ENCODE measurements around the gene SNCB. TPM values are rescaled to one million over a fixed set of nuclear protein-coding genes. Genes with fewer than 3 reads are reported as not detected.

The SNCB gene
- total and polyA plus RNA-seq, 2 of the 8 experiments (the other 6 are each of a cell fraction or from before 2014, with no cell fraction given): 4.2 to 5.9 TPM

- Histone ChIP-seq H4K91ac (replicated peaks; ENCODE audit: insufficient read length, low read length) (no peak overlapping the region), H2BK20ac (ENCODE audit: low read length) (no peak overlapping the region), H2BK15ac (ENCODE audit: low read length) (no peak overlapping the region), H4K8ac (ENCODE audit: extremely low read depth, insufficient read depth, low read length) (no peak overlapping the region), H2AFZ (ENCODE audit: low read length) (no peak overlapping the region), H3K4me2 (ENCODE audit: insufficient read depth in 1 of 2, low read depth in 2 of 2, low read length in 2 of 2) (no peak overlapping the region), H4K20me1 (replicated peaks in 1 of 2; ENCODE audit: control insufficient read depth in 1 of 2, insufficient read depth in 2 of 2, low read length in 2 of 2) (peaks cover 0 to 4% of the 10 kb centered on the region in 2 experiments), H3K14ac (ENCODE audit: insufficient read length) (no peak overlapping the region), H3K4ac (replicated peaks; ENCODE audit: insufficient read length, low read depth, low read length) (no peak overlapping the region), H3K56ac (replicated peaks; ENCODE audit: insufficient read length, low read depth, low read length) (peak overlapping the region; percentile 19), H3K27me3 (replicated peaks in 1 of 4; ENCODE audit: control insufficient read depth in 3 of 4, extremely low read depth in 1 of 4, insufficient read depth in 3 of 4, low read length in 3 of 4) (no peaks in the 10 kb centered on the region), H3K4me1 (replicated peaks in 1 of 4; ENCODE audit: control insufficient read depth in 3 of 4, insufficient read depth in 4 of 4, low read length in 3 of 4) (peaks cover 0 to 11% (median 7%) of the 10 kb centered on the region in 4 experiments; a peak in 6 of 7 replicates), H3K79me2 (ENCODE audit: control insufficient read depth in 1 of 2, insufficient read depth in 2 of 2, low read length in 2 of 2) (no peaks in the 10 kb centered on the region), H3K79me1 (ENCODE audit: low read depth, low read length) (no peaks in the 10 kb centered on the region), H3K27ac (ENCODE audit: low read depth, low read length) (no peak overlapping the region), H3K36me3 (ENCODE audit: control insufficient read depth in 2 of 4, insufficient read depth in 4 of 4, low read length in 3 of 4) (no peaks in the 10 kb centered on the region; a peak in 1 of 8 replicates), H2BK5ac (ENCODE audit: low read depth, low read length) (no peak overlapping the region), H2BK120ac (replicated peaks; ENCODE audit: low read depth, low read length) (no peak overlapping the region), H3K9me3 (ENCODE audit: insufficient read depth in 2 of 2, low read depth in 1 of 2, low read length in 1 of 2) (no peaks in the 10 kb centered on the region), H3K23me2 (ENCODE audit: low read depth, low read length) (peaks cover 4% of the 10 kb centered on the region; the same call in 1 of the 2 replicates), H2BK12ac (ENCODE audit: low read depth, low read length) (no peak overlapping the region; the same call in 1 of the 2 replicates), H3K9ac (replicated peaks in 1 of 4; ENCODE audit: extremely low read depth in 1 of 4, low read depth in 3 of 4, low read length in 3 of 4) (no peak overlapping the region), H3K4me3 (ENCODE audit: extremely low read depth in 1 of 4, insufficient read depth in 2 of 4, low read depth in 3 of 4, low read length in 4 of 4) (no peak overlapping the region), H4K5ac (ENCODE audit: insufficient read length, low read depth, low read length) (no peak overlapping the region), H2AK5ac (ENCODE audit: low read depth, low read length) (no peak overlapping the region), H3K18ac (ENCODE audit: extremely low read depth, low read length) (no peak overlapping the region), H3K23ac (ENCODE audit: insufficient read length) (no peak overlapping the region)
- WGBS, 2 experiments (ENCODE audit: extremely low coverage in 1 of 2, insufficient coverage in 1 of 2, insufficient read length in 1 of 2, insufficient replicate concordance in 2 of 2, low coverage in 1 of 2, low lambda C conversion rate in 2 of 2, missing lambda C conversion rate in 1 of 2): 75 to 100% methylated on average over 1 to 4 of the region's 4 CpGs
- CTCF ChIA-PET (ENCODE audit: partially characterized antibody): interaction anchor here (0.6 to 35.1 kb wide), 90 partner anchors 8 to 642 kb away, joined by 3 to 859 read pairs (median 6); partner anchors contain the start of genes FGFR4, HIGD2A, HK3 and NOP16
- POLR2A ChIA-PET (ENCODE audit: partially characterized antibody): interaction anchor here (0.7 to 2.1 kb wide), 5 partner anchors 9 to 176 kb away, joined by 3 to 9 read pairs (median 4); no protein-coding TSS in a partner anchor
- no peak for DNase-seq (ENCODE audit: low read depth in 1 of 2, low spot score in 2 of 2)
- FAIRE-seq: no peak
- TF ChIP-seq CTCF (IDR thresholded peaks at IDR 0.05; ENCODE audit: control extremely low read depth in 1 of 3, insufficient read depth in 1 of 3, low read depth in 1 of 3, low read length in 3 of 3): no peak
- no peak for TF ChIP-seq ASH2L (IDR thresholded peaks at IDR 0.05; ENCODE audit: low read length)
- TF ChIP-seq KDM5A (IDR thresholded peaks at IDR 0.05; ENCODE audit: low read length): no peak
- no peak for TF ChIP-seq GTF2F1 (IDR thresholded peaks at IDR 0.05; ENCODE audit: borderline replicate concordance, low read depth, low read length)
- TF ChIP-seq MAFK (IDR thresholded peaks at IDR 0.05; ENCODE audit: low read depth, low read length): no peak
- TF ChIP-seq MAX (IDR thresholded peaks at IDR 0.05): no peak
- TF ChIP-seq CTBP2 (IDR thresholded peaks at IDR 0.05; ENCODE audit: borderline replicate concordance, insufficient read depth, insufficient read length, low read length): no peak
- TF ChIP-seq SIN3A (conservative IDR thresholded peaks at IDR 0.05 in 1 of 2, IDR thresholded peaks at IDR 0.05 in 1 of 2; ENCODE audit: low read depth in 1 of 2, low read length in 2 of 2): no peak
- TF ChIP-seq SIX5 (IDR thresholded peaks at IDR 0.05; ENCODE audit: low read depth, low read length): no peak
- no peak for TF ChIP-seq GABPA (IDR thresholded peaks at IDR 0.05; ENCODE audit: borderline replicate concordance, insufficient read depth, low read length)
These were observed 29.6 kb upstream of the SNCB start for GRCh38 chr5:176659860-176660461.
